ENCODE measurements around the gene PPP1R12B. TPM values are rescaled to one million over a fixed set of nuclear protein-coding genes. Genes with fewer than 3 reads are reported as not detected.
"Not testable (repeated sequence)": the region's sequence is repeated elsewhere in the genome, so short reads cannot be mapped to it uniquely, and the experiment has no call there.

The PPP1R12B gene
- total and polyA plus RNA-seq, 2 experiments from 2014 or later = 8.1 to 15.0 TPM

DNA sequence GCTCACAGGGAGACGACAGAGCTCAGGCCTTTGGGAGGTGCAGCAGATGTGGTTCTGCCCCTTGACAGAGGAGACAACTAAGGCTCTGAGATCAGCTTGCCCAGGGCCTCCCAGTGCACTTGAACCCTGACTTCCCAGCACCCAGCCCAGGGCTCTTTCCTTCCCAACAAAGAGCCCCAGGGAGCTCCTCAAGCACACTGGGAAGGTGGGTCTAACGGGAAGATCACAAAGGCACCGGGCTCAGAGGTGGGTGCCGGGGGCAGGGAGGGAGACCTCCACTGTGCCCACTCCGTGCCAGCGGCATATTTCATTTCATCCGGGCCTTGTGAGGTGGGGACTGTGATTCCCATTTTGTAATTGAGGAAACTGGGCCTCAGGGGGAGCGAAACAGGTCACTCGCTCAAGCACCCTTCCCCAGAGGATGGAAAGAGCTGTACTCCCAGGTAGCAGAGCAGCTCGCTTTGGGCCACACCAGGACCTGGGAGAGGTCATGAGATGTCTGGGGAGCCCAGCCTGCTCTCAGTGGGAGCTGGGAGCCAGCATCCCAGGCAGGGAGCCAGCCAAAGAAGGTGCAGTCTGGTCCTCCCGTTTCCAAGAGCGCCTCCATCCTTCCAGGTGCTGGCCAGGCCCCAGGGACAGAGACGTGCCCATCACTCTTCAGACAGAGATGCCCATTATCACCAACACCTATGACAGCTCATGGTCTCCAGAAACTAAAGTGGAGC, 279.5 kb downstream of the PPP1R12B start:
- H3K4me3 ChIP-seq = no peak overlapping the region
- no peaks in the 10 kb centered on the region for H4K20me1 ChIP-seq (ENCODE audit: insufficient read depth, poor library complexity, severe bottlenecking)
- H3K36me3 ChIP-seq (replicated peaks; ENCODE audit: insufficient read depth, low read depth) = no peaks in the 10 kb centered on the region
- no peak for DNase-seq (ENCODE audit: low spot score)
- H3K4me2 ChIP-seq = no peak overlapping the region
- no peak overlapping the region for H2AFZ ChIP-seq
- H3K27ac ChIP-seq = no peak overlapping the region
- H3K9me2 ChIP-seq (replicated peaks; ENCODE audit: insufficient read depth) = no peaks in the 10 kb centered on the region
- no peaks in the 10 kb centered on the region for H3K27me3 ChIP-seq
- peaks cover 5% of the 10 kb centered on the region for H3K4me1 ChIP-seq (ENCODE audit: insufficient read depth)
- H3K79me2 ChIP-seq = no peaks in the 10 kb centered on the region
- no peaks in the 10 kb centered on the region for H3K9me3 ChIP-seq (ENCODE audit: low read depth)
- 89% methylated on average over 13 of the region's 13 CpGs for WGBS (ENCODE audit: low lambda C conversion rate, missing lambda C conversion rate)
- no peak for TF ChIP-seq EZH2 (IDR thresholded peaks at IDR 0.05; ENCODE audit: borderline replicate concordance)
- no peak for TF ChIP-seq EZH2phosphoT487 (IDR thresholded peaks at IDR 0.05; ENCODE audit: low read depth, severe bottlenecking, unreplicated experiment)
- TF ChIP-seq CTCF (IDR thresholded peaks at IDR 0.05; ENCODE audit: poor library complexity) = no peak

GRCh38 chr1:202628646-202629215, 280.2 kb downstream of the PPP1R12B start:
- Histone ChIP-seq H3K27me3 (no peaks in the 10 kb centered on the region), H3K36me3 (replicated peaks; ENCODE audit: insufficient read depth, low read depth) (no peaks in the 10 kb centered on the region), H3K4me1 (ENCODE audit: insufficient read depth) (no peaks in the 10 kb centered on the region), H3K27ac (no peak overlapping the region), H3K9me2 (replicated peaks; ENCODE audit: insufficient read depth) (no peaks in the 10 kb centered on the region), H3K9me3 (ENCODE audit: low read depth) (no peaks in the 10 kb centered on the region), H3K4me3 (no peak overlapping the region), H4K20me1 (ENCODE audit: insufficient read depth, poor library complexity, severe bottlenecking) (no peaks in the 10 kb centered on the region), H3K4me2 (no peak overlapping the region), H2AFZ (no peak overlapping the region), H3K79me2 (no peaks in the 10 kb centered on the region)
- TF ChIP-seq EZH2phosphoT487 (IDR thresholded peaks at IDR 0.05; ENCODE audit: low read depth, severe bottlenecking, unreplicated experiment) (no peak), CTCF (IDR thresholded peaks at IDR 0.05; ENCODE audit: poor library complexity) (no peak)
- DNase-seq (ENCODE audit: low spot score) = no peak
- 89% methylated on average over 7 of the region's 7 CpGs for WGBS (ENCODE audit: low lambda C conversion rate, missing lambda C conversion rate)

GRCh38 chr1:202629257-202629811, 280.8 kb downstream of the PPP1R12B start:
- not testable (repeated sequence) for H3K36me3 ChIP-seq (replicated peaks; ENCODE audit: insufficient read depth, low read depth); H3K4me1 ChIP-seq (ENCODE audit: insufficient read depth); H2AFZ ChIP-seq; H3K27me3 ChIP-seq; H3K4me3 ChIP-seq; H3K4me2 ChIP-seq; DNase-seq (ENCODE audit: low spot score); H4K20me1 ChIP-seq (ENCODE audit: insufficient read depth, poor library complexity, severe bottlenecking); H3K9me2 ChIP-seq (replicated peaks; ENCODE audit: insufficient read depth); H3K9me3 ChIP-seq (ENCODE audit: low read depth); H3K27ac ChIP-seq; H3K79me2 ChIP-seq
- 87% methylated on average over 2 of the region's 2 CpGs for WGBS (ENCODE audit: low lambda C conversion rate, missing lambda C conversion rate)

- not testable (repeated sequence) for H3K4me1 ChIP-seq (ENCODE audit: insufficient read depth); H3K9me2 ChIP-seq (replicated peaks; ENCODE audit: insufficient read depth); H4K20me1 ChIP-seq (ENCODE audit: insufficient read depth, poor library complexity, severe bottlenecking); H3K4me3 ChIP-seq; DNase-seq (ENCODE audit: low spot score); H3K27me3 ChIP-seq; H3K4me2 ChIP-seq; H3K79me2 ChIP-seq; H3K9me3 ChIP-seq (ENCODE audit: low read depth); H2AFZ ChIP-seq; H3K27ac ChIP-seq; H3K36me3 ChIP-seq (replicated peaks; ENCODE audit: insufficient read depth, low read depth)
- 92% methylated on average over 6 of the region's 6 CpGs for WGBS (ENCODE audit: low lambda C conversion rate, missing lambda C conversion rate)
Measured at GRCh38 chr1:202630096-202630495, 281.6 kb downstream of the PPP1R12B start.
